Smooth muscle cell (in vitro differentiated cells): ENCODE data around the gene VNN1. TPM values are rescaled to one million over a fixed set of nuclear protein-coding genes. Genes with fewer than 3 reads are reported as not detected.

Source experiments
- DNase-seq: peaks from one replicate; lab custom pipeline; 2025; ENCODE audit not compliant: unreplicated experiment; lab: John Stamatoyannopoulos, UW
- H2AFZ ChIP-seq: fragments of 200-600 bp; sonication (generic); 2 replicates; pipeline ENCODE4 v1.6.0; 2016; ENCODE audit warnings: antibody characterized with exemption, low read depth, mild to moderate bottlenecking
- H3F3A ChIP-seq: fragments of 200-600 bp; sonication (generic); 2 replicates; pipeline ENCODE4 v1.6.0; 2017; ENCODE audit warnings: antibody characterized with exemption, low read depth
- H3K27ac ChIP-seq: fragments of 200-600 bp; sonication (generic); 2 replicates; pipeline ENCODE4 v1.5.1; 2016; ENCODE audit warnings: low read depth, mild to moderate bottlenecking
- H3K27me3 ChIP-seq: fragments of 200-600 bp; sonication (generic); 2 replicates; pipeline ENCODE4 v1.6.1; 2016; ENCODE audit warnings: low read depth, mild to moderate bottlenecking
- H3K36me3 ChIP-seq: fragments of 200-600 bp; sonication (generic); 2 replicates; pipeline ENCODE4 v1.5.1; 2016; ENCODE audit warnings: low read depth
- H3K4me1 ChIP-seq: fragments of 200-600 bp; sonication (generic); 2 replicates; pipeline ENCODE4 v1.5.1; 2016; ENCODE audit warnings: low read depth
- H3K4me2 ChIP-seq: fragments of 200-600 bp; sonication (generic); 2 replicates; pipeline ENCODE4 v1.6.0; 2016; ENCODE audit warnings: mild to moderate bottlenecking
- H3K4me3 ChIP-seq: fragments of 200-600 bp; sonication (generic); 2 replicates; pipeline ENCODE4 v1.5.1; 2016; ENCODE audit warnings: mild to moderate bottlenecking
- H3K79me2 ChIP-seq: fragments of 200-600 bp; sonication (generic); 2 replicates; pipeline ENCODE4 v1.6.0; 2016; ENCODE audit warnings: low read depth, mild to moderate bottlenecking
- H3K9ac ChIP-seq: fragments of 200-600 bp; sonication (generic); 2 replicates; pipeline ENCODE4 v1.6.0; 2016; ENCODE audit warnings: low read depth
- H3K9me3 ChIP-seq: fragments of 200-600 bp; sonication (generic); replicated peaks from 2 replicates; pipeline ENCODE4 v1.5.1; 2016; ENCODE audit warnings: low read depth
- H4K20me1 ChIP-seq: fragments of 200-600 bp; sonication (generic); 2 replicates; pipeline ENCODE4 v1.6.0; 2016; ENCODE audit warnings: low read depth
- WGBS: methylation state at CpG from one replicate; pipeline ENCODE4 v1.1.7; 2016; ENCODE audit warnings: low lambda C conversion rate; 5-methylcytosine and 5-hydroxymethylcytosine counted together
- polyA plus RNA-seq: library from polyadenylated mRNA; unstranded; fragments of >200 nt; fragmentation: Nextera tagmentation; extraction: Ambion mirVana; gene quantifications from 2 replicates; pipeline ENCODE4 v1.2.1, GENCODE V29; 2016
- total RNA-seq: library from RNA; depleted of rRNA; stranded (reverse); fragments of >200 nt; gene quantifications from 2 replicates; pipeline ENCODE4 v1.2.3, GENCODE V29; 2014
- TF ChIP-seq, protein P1 (sequence below): fragments of 200-600 bp; sonication (generic); IDR thresholded peaks from 2 replicates; pipeline ENCODE4 v1.5.1; 2017; ENCODE audit warnings: borderline replicate concordance, mild to moderate bottlenecking, antibody characterized with exemption; ENCODE audit not compliant: insufficient read depth, poor library complexity, severe bottlenecking

The VNN1 gene
- total and polyA plus RNA-seq, 2 experiments from 2014 or later: 0.22 to 0.99 TPM

DNA sequence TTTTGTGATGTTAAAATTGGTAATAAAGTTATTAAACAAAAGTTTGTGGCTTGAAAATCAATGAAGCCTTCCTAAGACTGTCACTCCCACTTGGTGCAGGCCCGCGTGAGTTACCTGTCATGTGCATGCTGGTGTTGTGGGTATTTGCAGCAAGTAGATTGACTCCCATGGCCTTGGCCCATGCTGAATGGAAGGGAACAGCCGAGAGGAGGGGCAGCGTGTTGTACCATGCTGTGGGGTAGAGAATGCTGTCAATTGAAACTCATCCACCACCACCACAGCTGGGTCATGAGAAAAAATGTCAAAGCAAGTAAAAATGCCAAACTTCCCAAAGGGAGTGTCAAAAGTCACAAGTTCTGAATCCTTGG lies 12.7 kb upstream of the VNN1 start:
- Histone ChIP-seq H3K4me2 (no peak overlapping the region), H3K36me3 (no peaks in the 10 kb centered on the region), H3K4me1 (no peaks in the 10 kb centered on the region), H3K9ac (no peak overlapping the region), H3K27me3 (no peaks in the 10 kb centered on the region), H3K79me2 (no peaks in the 10 kb centered on the region), H4K20me1 (no peaks in the 10 kb centered on the region), H3F3A (no peaks in the 10 kb centered on the region), H3K9me3 (no peaks in the 10 kb centered on the region), H3K4me3 (no peak overlapping the region), H3K27ac (no peak overlapping the region), H2AFZ (no peak overlapping the region)
- 94% methylated on average over 4 of the region's 4 CpGs for WGBS
- DNase-seq: no peak
- TF ChIP-seq, protein P1, sequence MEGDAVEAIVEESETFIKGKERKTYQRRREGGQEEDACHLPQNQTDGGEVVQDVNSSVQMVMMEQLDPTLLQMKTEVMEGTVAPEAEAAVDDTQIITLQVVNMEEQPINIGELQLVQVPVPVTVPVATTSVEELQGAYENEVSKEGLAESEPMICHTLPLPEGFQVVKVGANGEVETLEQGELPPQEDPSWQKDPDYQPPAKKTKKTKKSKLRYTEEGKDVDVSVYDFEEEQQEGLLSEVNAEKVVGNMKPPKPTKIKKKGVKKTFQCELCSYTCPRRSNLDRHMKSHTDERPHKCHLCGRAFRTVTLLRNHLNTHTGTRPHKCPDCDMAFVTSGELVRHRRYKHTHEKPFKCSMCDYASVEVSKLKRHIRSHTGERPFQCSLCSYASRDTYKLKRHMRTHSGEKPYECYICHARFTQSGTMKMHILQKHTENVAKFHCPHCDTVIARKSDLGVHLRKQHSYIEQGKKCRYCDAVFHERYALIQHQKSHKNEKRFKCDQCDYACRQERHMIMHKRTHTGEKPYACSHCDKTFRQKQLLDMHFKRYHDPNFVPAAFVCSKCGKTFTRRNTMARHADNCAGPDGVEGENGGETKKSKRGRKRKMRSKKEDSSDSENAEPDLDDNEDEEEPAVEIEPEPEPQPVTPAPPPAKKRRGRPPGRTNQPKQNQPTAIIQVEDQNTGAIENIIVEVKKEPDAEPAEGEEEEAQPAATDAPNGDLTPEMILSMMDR: no peak

DNA sequence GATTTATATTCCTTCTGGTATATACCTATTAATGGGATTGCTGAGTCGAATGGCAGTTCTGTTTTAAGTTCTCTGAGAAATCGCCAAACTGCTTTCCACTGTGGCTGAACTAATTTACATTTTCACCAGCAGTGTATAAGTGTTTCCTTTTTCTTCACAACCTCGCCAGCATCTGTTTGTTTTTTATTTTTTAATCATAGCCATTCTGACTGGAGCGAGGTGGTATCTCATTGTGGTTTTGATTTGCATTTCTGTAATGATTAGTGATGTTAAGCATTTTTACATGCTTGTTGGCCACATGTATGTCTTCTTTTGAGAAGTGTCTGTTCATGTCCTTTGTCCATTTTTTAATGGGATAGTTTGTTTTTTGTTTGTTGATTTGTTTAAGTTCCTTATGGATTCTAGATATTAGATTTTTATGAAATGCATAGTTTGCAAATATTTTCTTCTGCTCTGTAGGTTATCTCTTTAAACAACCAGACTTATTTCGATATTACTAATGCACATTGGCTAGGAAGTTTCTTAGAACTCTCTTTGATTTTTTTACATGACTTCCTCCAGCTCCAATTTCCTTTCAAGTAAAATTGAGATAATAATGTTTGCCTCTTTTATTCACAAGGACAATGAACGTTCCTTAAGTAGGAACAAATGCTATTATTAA lies 12.2 kb upstream of the VNN1 start:
- H3K27ac ChIP-seq: no peak overlapping the region
- H4K20me1 ChIP-seq: no peaks in the 10 kb centered on the region
- H3F3A ChIP-seq: no peaks in the 10 kb centered on the region
- WGBS: 84% methylated on average over 6 of the region's 6 CpGs
- no peaks in the 10 kb centered on the region for H3K79me2 ChIP-seq
- no peaks in the 10 kb centered on the region for H3K4me1 ChIP-seq
- no peak for DNase-seq
- no peak overlapping the region for H3K9ac ChIP-seq
- H3K36me3 ChIP-seq: no peaks in the 10 kb centered on the region
- H3K4me2 ChIP-seq: no peak overlapping the region
- no peak overlapping the region for H3K4me3 ChIP-seq
- TF ChIP-seq, protein P1: no peak
- H3K9me3 ChIP-seq: no peaks in the 10 kb centered on the region
- H2AFZ ChIP-seq: no peak overlapping the region
- H3K27me3 ChIP-seq: no peaks in the 10 kb centered on the region

DNA sequence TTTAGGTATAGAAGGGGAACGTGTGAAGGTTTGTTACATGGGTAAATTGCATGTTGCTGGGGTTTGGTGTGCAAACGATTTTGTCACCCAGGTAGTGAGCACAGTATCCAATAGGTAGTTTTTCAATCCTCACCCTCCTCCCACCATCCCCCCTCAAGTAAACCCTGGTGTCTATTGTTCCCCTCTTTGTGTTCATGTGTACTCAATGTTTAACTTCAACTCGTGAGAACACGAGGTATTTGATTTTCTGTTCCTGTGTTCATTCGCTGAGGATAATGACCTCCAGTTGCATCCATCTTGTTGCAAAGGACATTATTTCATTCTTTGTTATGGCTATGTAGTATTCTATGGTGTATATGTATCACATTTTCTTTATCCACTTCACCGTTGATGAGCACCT lies 11.6 kb upstream of the VNN1 start:
- 90% methylated on average over 6 of the region's 6 CpGs for WGBS
- TF ChIP-seq, protein P1: no peak
- H2AFZ ChIP-seq: no peak overlapping the region
- H3K9ac ChIP-seq: no peak overlapping the region
- H3K4me3 ChIP-seq: no peak overlapping the region
- H3K27me3 ChIP-seq: no peaks in the 10 kb centered on the region
- no peak for DNase-seq
- no peaks in the 10 kb centered on the region for H3K4me1 ChIP-seq
- H3K4me2 ChIP-seq: no peak overlapping the region
- no peak overlapping the region for H3K27ac ChIP-seq
- H4K20me1 ChIP-seq: no peaks in the 10 kb centered on the region
- no peaks in the 10 kb centered on the region for H3K79me2 ChIP-seq
- H3K36me3 ChIP-seq: no peaks in the 10 kb centered on the region
- H3K9me3 ChIP-seq: no peaks in the 10 kb centered on the region
- H3F3A ChIP-seq: no peaks in the 10 kb centered on the region
